Fibroblast of lung (primary cell): ENCODE measurements around the gene PTPN20. TPM values are rescaled to one million over a fixed set of nuclear protein-coding genes. Genes with fewer than 3 reads are reported as not detected.
"Not testable (repeated sequence)": the region's sequence is repeated elsewhere in the genome, so short reads cannot be mapped to it uniquely, and the experiment has no call there.

Experiments
- DNase-seq, 2 donors: peaks; one replicate each; pipeline versions ENCODE4 v3.0.0 to v3.0.0-alpha.2; 2010; ENCODE audit warnings: low read depth in 2 of 2
- H2AFZ ChIP-seq: 2 replicates; pipeline ENCODE4 v1.5.1; 2012; ENCODE audit warnings: low read length, control low read depth, inconsistent platforms
- H3K27ac ChIP-seq: 2 replicates; pipeline ENCODE4 v1.5.1; 2011; ENCODE audit warnings: low read length, control low read depth; ENCODE audit not compliant: insufficient read depth
- H3K27me3 ChIP-seq: 2 replicates; pipeline ENCODE4 v1.5.1; 2011; ENCODE audit warnings: mild to moderate bottlenecking, low read length; ENCODE audit not compliant: control insufficient read depth, insufficient read depth
- H3K36me3 ChIP-seq: 2 replicates; pipeline ENCODE4 v1.5.1; 2011; ENCODE audit warnings: low read length; ENCODE audit not compliant: control insufficient read depth, insufficient read depth
- H3K4me1 ChIP-seq: 2 replicates; pipeline ENCODE4 v1.5.1; 2011; ENCODE audit warnings: low read length; ENCODE audit not compliant: control insufficient read depth, insufficient read depth; ENCODE audit errors: extremely low read depth
- H3K4me2 ChIP-seq: 2 replicates; pipeline ENCODE4 v1.5.1; 2011; ENCODE audit warnings: low read length, control low read depth; ENCODE audit not compliant: insufficient read depth; ENCODE audit errors: extremely low read depth
- H3K4me3 ChIP-seq, 4 experiments: fragments of 200-600 bp in 1 of 4; sonication (generic) in 1 of 4; replicated peaks in 1 of 4; 2 replicates each; pipeline ENCODE4 v1.5.1; 2011 to 2016; ENCODE audit warnings: low read length in 4 of 4, low read depth in 3 of 4, mild to moderate bottlenecking in 3 of 4, control low read depth in 2 of 4, inconsistent platforms in 1 of 4, mixed read lengths in 1 of 4; ENCODE audit not compliant: insufficient read depth in 1 of 4; ENCODE audit errors: control extremely low read depth in 1 of 4
- H3K79me2 ChIP-seq: 2 replicates; pipeline ENCODE4 v1.5.1; 2012; ENCODE audit warnings: mild to moderate bottlenecking, low read length, inconsistent platforms; ENCODE audit not compliant: control insufficient read depth, insufficient read depth
- H3K9ac ChIP-seq: 2 replicates; pipeline ENCODE4 v1.5.1; 2011; ENCODE audit warnings: mild to moderate bottlenecking, low read length, control low read depth; ENCODE audit not compliant: insufficient read depth
- H3K9me3 ChIP-seq: 2 replicates; pipeline ENCODE4 v1.5.1; 2012; ENCODE audit warnings: low read depth, low read length; ENCODE audit not compliant: control insufficient read depth, insufficient read depth
- H4K20me1 ChIP-seq: 2 replicates; pipeline ENCODE4 v1.5.1; 2011; ENCODE audit warnings: low read length; ENCODE audit not compliant: control insufficient read depth, insufficient read depth; ENCODE audit errors: extremely low read depth
- polyA plus RNA-seq, 2 donors: library from polyadenylated mRNA; depleted of rRNA in 1 of 2; stranded (reverse) in 1 of 2; unstranded in 1 of 2; fragments of >200 nt; gene quantifications; 2 replicates each; pipeline ENCODE4 v1.2.1, GENCODE V29; 2011 to 2012; ENCODE audit warnings: missing spikeins in 1 of 2
- total RNA-seq: library from RNA; depleted of rRNA; stranded (reverse); fragments of >200 nt; gene quantifications from 2 replicates; pipeline ENCODE4 v1.2.1, GENCODE V29; 2014
- TF ChIP-seq, protein P1 (sequence below), 2 donors: IDR thresholded peaks in 1 of 2; conservative IDR thresholded peaks in 1 of 2; 1 replicate in 1 of 2; 2 replicates in 1 of 2; pipeline ENCODE4 v1.5.1; 2011 to 2012; ENCODE audit warnings: low read length in 2 of 2, control low read depth in 1 of 2, inconsistent platforms in 1 of 2, low read depth in 1 of 2, mild to moderate bottlenecking in 1 of 2

PTPN20 gene
- total and polyA plus RNA-seq, 2 donors (not counting 1 experiment from before 2014, with no cell fraction given), result 0.23 to 0.33 TPM

DNA sequence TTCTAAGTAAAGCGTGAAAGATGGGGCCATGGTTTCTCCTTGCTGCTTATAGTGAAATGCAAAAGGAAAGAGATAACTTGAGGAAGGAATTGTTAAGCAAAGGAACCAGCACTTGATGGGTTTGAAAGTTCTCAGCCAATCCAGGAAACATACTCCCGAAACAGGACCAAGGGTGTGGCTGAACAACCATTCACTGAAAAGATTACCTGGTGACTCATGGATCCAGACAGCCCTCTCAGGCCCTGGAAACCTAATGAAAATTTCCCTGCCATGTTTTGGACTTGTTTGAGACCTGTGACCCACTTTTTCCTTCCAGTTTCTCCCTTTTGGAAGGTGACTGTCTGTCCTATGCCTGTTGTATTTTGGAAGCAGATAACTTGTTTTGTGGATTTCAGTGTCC is 11.3 kb downstream of the PTPN20 start:
- not testable (repeated sequence) for H3K79me2 ChIP-seq, H3K27ac ChIP-seq, H3K27me3 ChIP-seq, H2AFZ ChIP-seq, H3K9ac ChIP-seq, H3K4me2 ChIP-seq, DNase-seq, H3K36me3 ChIP-seq, H3K4me3 ChIP-seq, H3K9me3 ChIP-seq, H3K4me1 ChIP-seq, H4K20me1 ChIP-seq

GRCh38 chr10:46925156-46925555 is 13.9 kb downstream of the PTPN20 start:
- not testable (repeated sequence) for DNase-seq, H3K9ac ChIP-seq, H3K79me2 ChIP-seq, H3K9me3 ChIP-seq, H3K27ac ChIP-seq, H3K4me1 ChIP-seq, H3K27me3 ChIP-seq, H4K20me1 ChIP-seq, H2AFZ ChIP-seq, H3K4me3 ChIP-seq, H3K4me2 ChIP-seq, H3K36me3 ChIP-seq

DNA sequence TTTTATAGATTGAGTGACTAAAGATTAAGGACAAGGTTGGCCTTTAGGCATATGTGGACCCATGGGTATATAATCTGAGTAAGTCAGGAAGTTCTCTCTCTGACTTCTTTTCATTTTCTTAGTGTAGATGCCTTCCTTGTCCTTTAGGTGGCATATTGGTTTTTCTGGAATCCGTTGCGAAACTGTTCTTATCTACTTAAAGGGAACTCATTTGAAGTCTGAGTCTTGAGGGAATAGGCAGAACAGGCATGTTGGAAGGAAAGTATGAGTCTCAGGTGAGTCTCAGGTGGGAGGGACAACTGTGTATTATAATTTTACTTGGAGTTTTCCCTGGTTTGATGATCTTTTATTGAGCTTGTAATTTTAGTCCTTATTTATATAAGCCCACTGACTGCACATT is 14.6 kb downstream of the PTPN20 start:
- not testable (repeated sequence) for H3K27ac ChIP-seq, H4K20me1 ChIP-seq, H3K9me3 ChIP-seq, H3K4me1 ChIP-seq, H3K4me2 ChIP-seq, H2AFZ ChIP-seq, H3K36me3 ChIP-seq, H3K79me2 ChIP-seq, H3K9ac ChIP-seq, H3K4me3 ChIP-seq, H3K27me3 ChIP-seq
- TF ChIP-seq, protein P1, sequence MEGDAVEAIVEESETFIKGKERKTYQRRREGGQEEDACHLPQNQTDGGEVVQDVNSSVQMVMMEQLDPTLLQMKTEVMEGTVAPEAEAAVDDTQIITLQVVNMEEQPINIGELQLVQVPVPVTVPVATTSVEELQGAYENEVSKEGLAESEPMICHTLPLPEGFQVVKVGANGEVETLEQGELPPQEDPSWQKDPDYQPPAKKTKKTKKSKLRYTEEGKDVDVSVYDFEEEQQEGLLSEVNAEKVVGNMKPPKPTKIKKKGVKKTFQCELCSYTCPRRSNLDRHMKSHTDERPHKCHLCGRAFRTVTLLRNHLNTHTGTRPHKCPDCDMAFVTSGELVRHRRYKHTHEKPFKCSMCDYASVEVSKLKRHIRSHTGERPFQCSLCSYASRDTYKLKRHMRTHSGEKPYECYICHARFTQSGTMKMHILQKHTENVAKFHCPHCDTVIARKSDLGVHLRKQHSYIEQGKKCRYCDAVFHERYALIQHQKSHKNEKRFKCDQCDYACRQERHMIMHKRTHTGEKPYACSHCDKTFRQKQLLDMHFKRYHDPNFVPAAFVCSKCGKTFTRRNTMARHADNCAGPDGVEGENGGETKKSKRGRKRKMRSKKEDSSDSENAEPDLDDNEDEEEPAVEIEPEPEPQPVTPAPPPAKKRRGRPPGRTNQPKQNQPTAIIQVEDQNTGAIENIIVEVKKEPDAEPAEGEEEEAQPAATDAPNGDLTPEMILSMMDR (conservative IDR thresholded peaks at IDR 0.05 in 1 of 2, IDR thresholded peaks at IDR 0.05 in 1 of 2; ENCODE audit: low read depth in 1 of 2, low read length in 2 of 2), result peak; percentile 17 to 30
- peak; percentile 0 to 1 for DNase-seq

DNA sequence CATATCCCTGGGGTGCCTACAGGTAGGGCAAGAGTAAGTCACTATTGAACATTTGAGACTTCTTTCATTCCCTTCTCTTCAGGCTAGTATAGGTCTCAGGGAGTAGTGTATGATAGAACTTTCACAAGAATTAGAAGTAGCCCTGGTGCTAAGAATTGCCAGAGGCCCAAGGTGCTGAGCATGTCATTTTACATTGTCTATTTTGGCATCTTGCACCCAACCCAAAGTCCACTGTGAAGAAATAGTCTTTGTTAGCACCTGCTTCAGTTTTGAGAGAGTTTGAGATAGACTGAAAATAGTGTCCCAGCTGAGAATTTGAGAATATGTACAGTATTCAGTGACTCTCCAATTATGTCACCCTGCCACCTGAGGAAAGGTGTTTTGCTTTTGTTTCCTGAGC is 17.6 kb downstream of the PTPN20 start:
- not testable (repeated sequence) for H4K20me1 ChIP-seq, H3K9me3 ChIP-seq, H3K79me2 ChIP-seq, H3K27me3 ChIP-seq, H3K9ac ChIP-seq, H3K4me1 ChIP-seq, H3K4me2 ChIP-seq, H2AFZ ChIP-seq, H3K4me3 ChIP-seq, H3K27ac ChIP-seq, H3K36me3 ChIP-seq, DNase-seq

GRCh38 chr10:46932383-46932782 is 21.2 kb downstream of the PTPN20 start:
- H3K4me2 ChIP-seq, DNase-seq, H3K4me3 ChIP-seq, H3K79me2 ChIP-seq, H3K27ac ChIP-seq, H3K4me1 ChIP-seq, H3K9me3 ChIP-seq, H2AFZ ChIP-seq, H3K9ac ChIP-seq, H4K20me1 ChIP-seq, H3K36me3 ChIP-seq, H3K27me3 ChIP-seq: not testable (repeated sequence)

- not testable (repeated sequence) for H3K36me3 ChIP-seq, H3K4me3 ChIP-seq, H3K79me2 ChIP-seq, H2AFZ ChIP-seq, H3K9me3 ChIP-seq, H3K4me1 ChIP-seq, H3K9ac ChIP-seq, H3K27ac ChIP-seq, H4K20me1 ChIP-seq, H3K4me2 ChIP-seq, H3K27me3 ChIP-seq, DNase-seq
These were observed 29.9 kb downstream of the PTPN20 start for GRCh38 chr10:46941091-46941490.
